GM18520 (cell line): ENCODE data around the gene CELF2.

Experiments used
- ATAC-seq: cut with Tn5 transposase; IDR thresholded peaks from one replicate; pipeline ENCODE4 v1.9.1; 2021; ENCODE audit not compliant: unreplicated experiment

The CELF2 gene

GRCh38 chr10:11020548-11020942 is 2.9 kb downstream of the CELF2 start:
- no peak for ATAC-seq

- no peak for ATAC-seq
These were observed 4.5 kb downstream of the CELF2 start for GRCh38 chr10:11022213-11022612.

GRCh38 chr10:11023009-11023953 is 5.6 kb downstream of the CELF2 start:
- ATAC-seq: no peak

GRCh38 chr10:11024596-11024995 is 6.9 kb downstream of the CELF2 start:
- ATAC-seq: no peak

GRCh38 chr10:11025978-11026377 is 8.3 kb downstream of the CELF2 start:
- no peak for ATAC-seq

GRCh38 chr10:11026773-11027172 is 9.1 kb downstream of the CELF2 start:
- no peak for ATAC-seq

GRCh38 chr10:11034762-11035161 is 17.1 kb downstream of the CELF2 start:
- ATAC-seq: no peak

- no peak for ATAC-seq
These were observed 17.8 kb downstream of the CELF2 start for GRCh38 chr10:11035301-11035991.

- no peak for ATAC-seq
These were observed 18.8 kb downstream of the CELF2 start for GRCh38 chr10:11036424-11037011.

GRCh38 chr10:11037991-11038390 is 20.3 kb downstream of the CELF2 start:
- no peak for ATAC-seq

GRCh38 chr10:11042357-11042756 is 24.7 kb downstream of the CELF2 start:
- ATAC-seq: no peak

GRCh38 chr10:11043039-11043438 is 25.4 kb downstream of the CELF2 start:
- ATAC-seq: no peak

- no peak for ATAC-seq
These were observed 25.9 kb downstream of the CELF2 start for GRCh38 chr10:11043446-11044127.

- ATAC-seq: no peak
These were observed 27.8 kb downstream of the CELF2 start for GRCh38 chr10:11045487-11045886.

GRCh38 chr10:11045995-11046775 is 28.5 kb downstream of the CELF2 start:
- no peak for ATAC-seq

- no peak for ATAC-seq
These were observed 29.1 kb downstream of the CELF2 start for GRCh38 chr10:11046776-11047160.

GRCh38 chr10:11048707-11049278 is 31.1 kb downstream of the CELF2 start:
- no peak for ATAC-seq

- no peak for ATAC-seq
These were observed 32.1 kb downstream of the CELF2 start for GRCh38 chr10:11049806-11050205.

GRCh38 chr10:11050301-11051287 is 32.9 kb downstream of the CELF2 start:
- no peak for ATAC-seq
